Sigmoid colon (tissue), 7 donors: ENCODE measurements around the gene CCDC192. TPM values are rescaled to one million over a fixed set of nuclear protein-coding genes. Genes with fewer than 3 reads are reported as not detected.

Source experiments
- DNase-seq: peaks from one replicate; pipeline ENCODE4 v3.0.0-alpha.2; 2019
- H3K27ac ChIP-seq, 4 donors: fragments of 200-600 bp; sonication (generic); one replicate each; pipeline ENCODE4 v1.5.1; 2016 to 2019; ENCODE audit warnings: mild to moderate bottlenecking in 1 of 4
- H3K27me3 ChIP-seq, 3 donors: fragments of 200-600 bp; sonication (generic); one replicate each; pipeline ENCODE4 v1.5.1; 2019; ENCODE audit warnings: mild to moderate bottlenecking in 1 of 3
- H3K36me3 ChIP-seq, 4 donors: fragments of 200-600 bp; sonication (generic); one replicate each; pipeline ENCODE4 v1.5.1; 2016 to 2019
- H3K4me1 ChIP-seq, 4 donors: fragments of 200-600 bp; sonication (generic); one replicate each; pipeline ENCODE4 v1.5.1; 2017 to 2019
- H3K4me3 ChIP-seq, 4 donors: fragments of 200-600 bp; sonication (generic); one replicate each; pipeline ENCODE4 v1.5.1; 2017 to 2019; ENCODE audit warnings: mild to moderate bottlenecking in 2 of 4, moderate library complexity in 1 of 4
- H3K9me3 ChIP-seq, 4 donors: fragments of 200-600 bp in 3 of 4; sonication (generic) in 3 of 4; one replicate each; pipeline versions ENCODE4 v1.5.1 to v1.6.1; 2013 to 2019
- CTCF ChIP-seq, 4 experiments: fragments of 450-650 bp in 3 of 4; fragments of 200-600 bp in 1 of 4; IDR thresholded peaks; one replicate each; pipeline ENCODE4 v1.5.1; 2016 to 2019; ENCODE audit warnings: antibody characterized with exemption in 4 of 4, mild to moderate bottlenecking in 3 of 4, moderate library complexity in 2 of 4
- EP300 ChIP-seq, 4 donors: sonication (generic); formaldehyde crosslinking; IDR thresholded peaks; one replicate each; pipeline ENCODE4 v1.6.1; 2017; ENCODE audit warnings: antibody characterized with exemption in 4 of 4
- POLR2A ChIP-seq, 2 donors: fragments of 450-650 bp; IDR thresholded peaks; one replicate each; pipeline ENCODE4 v1.6.1; 2016; ENCODE audit warnings: antibody characterized with exemption in 2 of 2, mild to moderate bottlenecking in 2 of 2, moderate library complexity in 2 of 2
- POLR2AphosphoS5 ChIP-seq, 4 donors: sonication (generic); formaldehyde crosslinking; IDR thresholded peaks; one replicate each; pipeline ENCODE4 v1.6.1; 2017; ENCODE audit warnings: antibody characterized with exemption in 4 of 4
- WGBS, 2 donors: extraction: QIAGEN DNeasy Blood & Tissue Kit; methylation state at CpG; one replicate each; pipeline ENCODE4 v1.1.7; 2013; 5-methylcytosine and 5-hydroxymethylcytosine counted together
- intact Hi-C: fragments of 100-400 bp; cut with DNase I; formaldehyde crosslinking; loops from one replicate; pipeline ENCODE4 v1.15.1; 2023
- polyA plus RNA-seq, 3 donors: library from polyadenylated mRNA; stranded (reverse); fragments of 200-250 nt; gene quantifications; one replicate each; pipeline ENCODE4 v1.2.3, GENCODE V29; 2013
- total RNA-seq, 4 donors: library from RNA; depleted of rRNA; stranded (reverse); fragments of >200 nt; gene quantifications; one replicate each; pipeline ENCODE4 v1.1.0, GENCODE V29; 2016
- donor health status: healthy with polysubstance abuse.
- donor health status: Bipolar disorder and iron deficiency.
- donor health status: healthy.

The CCDC192 gene
- total and polyA plus RNA-seq, 7 donors, result 0.36 to 2.4 TPM; not detected in 5

GRCh38 chr5:127694518-127695171 lies 8.5 kb upstream of the CCDC192 start:
- peaks cover 0 to 15% (median 0%) of the 10 kb centered on the region in 4 donors for H3K4me1 ChIP-seq
- TF ChIP-seq POLR2AphosphoS5 (IDR thresholded peaks at IDR 0.05) (no peak), POLR2A (IDR thresholded peaks at IDR 0.05) (no peak), CTCF (IDR thresholded peaks at IDR 0.05) (no peak), EP300 (IDR thresholded peaks at IDR 0.05) (no peak)
- H3K9me3 ChIP-seq, result no peaks in the 10 kb centered on the region
- H3K4me3 ChIP-seq, result no peak overlapping the region
- H3K27ac ChIP-seq, result no peak overlapping the region
- no peaks in the 10 kb centered on the region for H3K27me3 ChIP-seq
- intact Hi-C loops, result no loop called here
- WGBS, 2 donors, result 89 to 90% methylated on average over 1 of the region's 1 CpG
- no peaks in the 10 kb centered on the region for H3K36me3 ChIP-seq
- no peak for DNase-seq

- intact Hi-C loops, result no loop called here
- Histone ChIP-seq H3K36me3 (no peaks in the 10 kb centered on the region), H3K27ac (no peak overlapping the region), H3K27me3 (no peaks in the 10 kb centered on the region), H3K4me3 (no peak overlapping the region), H3K4me1 (peaks cover 0 to 15% (median 0%) of the 10 kb centered on the region in 4 donors), H3K9me3 (no peaks in the 10 kb centered on the region)
- TF ChIP-seq EP300 (IDR thresholded peaks at IDR 0.05), result no peak
- TF ChIP-seq CTCF (IDR thresholded peaks at IDR 0.05), result no peak
- TF ChIP-seq POLR2A (IDR thresholded peaks at IDR 0.05), result no peak
- no peak for TF ChIP-seq POLR2AphosphoS5 (IDR thresholded peaks at IDR 0.05)
- DNase-seq, result no peak
Measured at GRCh38 chr5:127695346-127695745, 7.8 kb upstream of the CCDC192 start.

GRCh38 chr5:127696683-127697082 lies 6.5 kb upstream of the CCDC192 start:
- no peak for TF ChIP-seq POLR2AphosphoS5 (IDR thresholded peaks at IDR 0.05)
- no peak for TF ChIP-seq CTCF (IDR thresholded peaks at IDR 0.05)
- TF ChIP-seq EP300 (IDR thresholded peaks at IDR 0.05), result no peak
- no peak for TF ChIP-seq POLR2A (IDR thresholded peaks at IDR 0.05)
- Histone ChIP-seq H3K4me3 (no peak overlapping the region), H3K9me3 (no peaks in the 10 kb centered on the region), H3K27ac (no peak overlapping the region), H3K27me3 (no peaks in the 10 kb centered on the region), H3K4me1 (peaks cover 0 to 15% (median 0%) of the 10 kb centered on the region in 4 donors), H3K36me3 (no peaks in the 10 kb centered on the region)
- 81 to 84% methylated on average over 6 of the region's 6 CpGs for WGBS, 2 donors
- intact Hi-C loops, result no loop called here
- no peak for DNase-seq

GRCh38 chr5:127697894-127698600 lies 5.1 kb upstream of the CCDC192 start:
- peaks cover 0 to 15% (median 0%) of the 10 kb centered on the region in 4 donors for H3K4me1 ChIP-seq
- no peaks in the 10 kb centered on the region for H3K36me3 ChIP-seq
- no peak overlapping the region for H3K27ac ChIP-seq
- TF ChIP-seq POLR2AphosphoS5 (IDR thresholded peaks at IDR 0.05) (no peak), EP300 (IDR thresholded peaks at IDR 0.05) (no peak), POLR2A (IDR thresholded peaks at IDR 0.05) (no peak), CTCF (IDR thresholded peaks at IDR 0.05) (no peak)
- intact Hi-C loops, result no loop called here
- WGBS, 2 donors, result 22 to 63% methylated on average over 2 of the region's 2 CpGs
- DNase-seq, result no peak
- no peak overlapping the region for H3K4me3 ChIP-seq
- no peaks in the 10 kb centered on the region for H3K9me3 ChIP-seq
- no peaks in the 10 kb centered on the region for H3K27me3 ChIP-seq
